ENCODE data around the gene MCM6. TPM values are rescaled to one million over a fixed set of nuclear protein-coding genes. Genes with fewer than 3 reads are reported as not detected.
"Not testable (repeated sequence)": the region's sequence is repeated elsewhere in the genome, so short reads cannot be mapped to it uniquely, and the experiment has no call there.

MCM6 gene
- polyA plus RNA-seq, 10 donors = 22.0 to 40.5 (median 26.3) TPM

DNA sequence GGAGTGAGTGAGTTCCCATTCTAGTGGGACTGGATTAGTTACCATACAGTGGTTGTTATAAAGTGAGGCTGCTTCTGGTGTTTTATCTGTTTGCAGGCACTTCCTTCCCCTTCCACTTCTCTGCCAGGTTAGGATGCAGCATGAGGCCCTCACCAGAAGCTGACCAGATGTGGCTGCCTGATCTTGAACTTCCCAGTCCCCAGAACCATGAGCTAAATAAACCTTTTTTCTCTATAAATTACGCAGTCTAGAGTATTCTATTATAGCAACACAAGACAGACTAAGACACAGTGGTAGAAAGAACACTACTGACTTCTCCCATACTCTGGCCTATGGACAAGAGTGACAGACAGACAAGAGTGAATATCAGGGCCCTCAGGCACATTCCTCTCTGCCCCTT lies 53.4 kb downstream of the MCM6 start:
- no peak for DNase-seq

DNA sequence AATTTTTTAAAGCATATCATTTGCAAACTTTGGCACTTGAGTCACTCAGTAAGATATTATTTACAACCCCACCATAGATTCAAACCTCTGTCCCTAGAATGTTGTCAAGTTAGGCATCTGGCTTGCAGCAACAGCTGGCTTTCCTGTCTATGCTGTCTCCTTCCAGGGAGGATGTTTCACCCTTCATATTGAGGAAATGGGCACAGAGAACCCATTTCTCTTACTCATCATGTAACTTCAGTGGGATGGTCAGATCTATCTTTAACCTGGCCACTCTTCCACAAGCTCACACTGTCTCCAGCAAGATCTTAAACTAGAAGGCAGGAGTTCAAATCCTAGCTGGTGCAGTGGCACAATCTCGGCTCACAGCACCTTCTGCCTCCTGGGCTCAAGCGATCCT lies 55.1 kb downstream of the MCM6 start:
- DNase-seq = no peak

DNA sequence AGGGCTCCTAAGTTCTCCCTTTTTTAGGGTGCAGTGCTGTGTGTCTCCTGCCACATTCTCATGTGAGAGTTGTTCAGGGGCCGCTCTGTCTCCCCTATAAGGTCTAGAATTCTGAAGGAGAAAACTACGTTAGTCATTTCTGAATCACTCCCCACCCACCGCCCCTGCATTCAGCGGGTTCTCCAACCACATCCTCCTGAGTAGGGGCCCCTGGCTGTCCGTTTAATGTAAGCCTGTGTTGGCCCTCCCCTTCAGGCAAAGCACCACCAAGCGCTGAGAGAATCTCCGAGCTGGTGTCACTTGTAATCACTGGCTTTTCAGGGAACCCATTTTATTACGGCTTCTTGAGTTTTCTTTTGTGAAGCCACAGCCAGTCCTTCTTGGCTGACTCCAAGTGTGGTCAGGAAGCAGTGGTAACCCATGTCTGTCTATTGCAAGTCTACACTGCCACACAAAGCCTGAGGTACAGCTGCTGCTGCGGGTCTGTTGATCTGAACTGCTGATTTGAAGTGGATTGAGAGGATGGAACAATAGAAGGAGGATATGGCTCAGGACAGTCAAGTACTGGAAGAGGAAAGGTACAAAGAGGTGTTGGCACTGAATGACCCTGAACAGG lies 56.1 kb downstream of the MCM6 start:
- DNase-seq = no peak

GRCh38 chr2:135818937-135819610 lies 57.2 kb downstream of the MCM6 start:
- no peak for DNase-seq

- DNase-seq = no peak
These were observed 58.3 kb downstream of the MCM6 start for GRCh38 chr2:135817951-135818350.

GRCh38 chr2:135817466-135817865 lies 58.8 kb downstream of the MCM6 start:
- no peak for DNase-seq

GRCh38 chr2:135815269-135815668 lies 61.0 kb downstream of the MCM6 start:
- no peak for DNase-seq

DNA sequence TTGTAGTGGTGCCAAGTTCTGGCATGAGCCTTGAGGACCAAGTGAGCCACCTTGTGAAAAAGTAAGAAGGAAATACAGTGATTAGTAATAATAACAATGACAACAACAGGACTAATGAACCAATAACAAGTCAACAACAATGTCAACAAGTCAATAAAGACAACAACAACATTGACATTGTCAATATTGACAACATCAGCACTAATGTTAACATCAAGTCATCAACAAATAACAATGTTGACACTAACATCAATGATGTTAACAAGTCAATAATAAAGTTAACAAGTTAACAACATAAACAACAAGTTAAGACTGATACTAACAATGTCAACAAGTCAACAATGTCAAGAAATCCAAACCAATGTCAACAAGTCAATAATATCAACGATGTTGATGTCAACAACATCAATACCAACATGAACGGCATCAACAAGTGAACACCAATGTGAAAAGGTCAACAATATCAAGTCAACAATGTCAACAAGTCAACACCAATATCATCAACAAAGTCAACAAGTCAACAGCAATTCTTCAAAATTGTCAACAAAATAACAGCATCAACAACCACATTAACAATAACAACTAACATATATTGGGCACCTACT lies 63.2 kb downstream of the MCM6 start:
- no peak for DNase-seq

GRCh38 chr2:135807874-135808273 lies 68.4 kb downstream of the MCM6 start:
- DNase-seq = not testable (repeated sequence)

DNA sequence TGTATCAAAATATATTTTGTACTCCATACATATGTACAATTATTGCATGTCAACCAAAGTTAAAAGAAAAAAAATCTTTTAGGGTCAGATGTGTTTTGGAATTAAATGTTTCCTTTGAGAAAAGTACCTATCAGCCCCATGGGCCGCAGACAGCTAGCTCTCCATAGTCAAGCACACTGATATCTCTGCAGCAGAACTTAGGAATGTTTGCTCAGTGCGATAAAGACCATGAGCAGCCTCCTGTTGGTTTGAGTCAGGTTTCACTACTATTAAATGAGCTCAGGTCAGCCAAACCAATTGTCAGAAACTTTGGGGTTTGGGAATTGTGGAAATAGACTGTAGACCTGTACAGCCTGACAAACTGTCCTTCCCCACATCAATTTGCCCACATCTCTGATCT lies 73.0 kb downstream of the MCM6 start:
- no peak for DNase-seq

DNA sequence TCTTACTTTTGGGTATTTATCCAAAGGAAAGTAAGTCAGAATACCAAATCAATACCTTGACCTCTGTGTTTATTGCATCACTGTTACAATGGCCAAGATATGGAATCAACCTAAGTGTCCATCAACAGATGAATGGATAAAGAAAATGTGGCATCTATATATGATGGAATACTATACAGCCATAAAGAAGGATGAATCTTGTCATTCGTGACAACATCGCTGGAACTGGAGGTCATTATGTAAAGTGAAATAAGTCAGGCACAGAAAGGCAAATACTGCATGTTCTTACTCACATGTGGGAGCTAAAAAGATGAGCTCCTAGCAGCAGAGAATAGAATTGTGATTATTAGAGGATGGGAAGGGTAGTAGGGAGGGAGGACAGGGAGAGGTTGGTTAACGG lies 73.9 kb downstream of the MCM6 start:
- no peak for DNase-seq

- no peak for DNase-seq
These were observed 75.5 kb downstream of the MCM6 start for GRCh38 chr2:135800513-135801460.

GRCh38 chr2:135799738-135800137 lies 76.5 kb downstream of the MCM6 start:
- DNase-seq = no peak

DNA sequence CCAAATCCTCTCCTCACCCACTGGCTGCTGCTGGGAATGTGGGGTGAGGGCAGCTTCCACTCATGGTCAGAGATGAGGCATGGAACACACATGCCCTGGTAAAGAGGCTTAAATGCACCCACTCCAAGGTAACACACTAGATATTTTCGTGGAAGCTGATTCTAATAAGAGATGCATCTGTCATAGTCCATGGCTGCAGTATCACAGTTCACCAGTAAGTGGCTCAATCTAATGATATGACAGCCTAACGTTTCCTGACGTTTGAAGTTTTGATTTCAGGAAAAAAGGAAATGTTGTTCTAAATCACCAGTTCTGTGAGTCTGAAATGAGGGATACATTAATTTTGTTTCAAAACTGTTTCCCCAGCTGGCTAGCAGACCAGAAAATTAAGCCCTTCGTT lies 77.5 kb downstream of the MCM6 start:
- DNase-seq = no peak

DNA sequence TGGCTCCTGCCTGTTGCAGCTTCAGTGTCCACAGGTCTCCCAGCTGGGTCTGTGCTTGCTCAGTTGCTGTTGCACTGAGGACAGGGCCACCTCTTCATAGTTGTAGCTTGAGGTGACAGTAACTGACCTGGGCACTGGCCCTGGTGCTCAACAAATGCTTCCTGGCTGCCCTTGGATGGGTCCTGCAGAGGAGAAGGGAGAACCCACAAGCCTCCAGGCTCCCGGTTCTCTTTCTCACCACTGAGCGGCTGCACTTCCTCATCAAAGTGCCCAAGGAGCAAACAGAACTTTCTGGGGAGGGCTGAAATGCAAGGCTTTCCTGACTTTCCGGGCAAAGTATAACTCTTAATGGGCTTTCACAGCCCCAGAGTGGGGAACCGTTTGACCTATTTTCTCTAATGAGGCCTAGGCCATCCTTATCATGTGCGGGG lies 78.0 kb downstream of the MCM6 start:
- no peak for DNase-seq

- peak; percentile 38 to 72 (median 47) for DNase-seq
These were observed 78.6 kb downstream of the MCM6 start for GRCh38 chr2:135797497-135798274.

DNA sequence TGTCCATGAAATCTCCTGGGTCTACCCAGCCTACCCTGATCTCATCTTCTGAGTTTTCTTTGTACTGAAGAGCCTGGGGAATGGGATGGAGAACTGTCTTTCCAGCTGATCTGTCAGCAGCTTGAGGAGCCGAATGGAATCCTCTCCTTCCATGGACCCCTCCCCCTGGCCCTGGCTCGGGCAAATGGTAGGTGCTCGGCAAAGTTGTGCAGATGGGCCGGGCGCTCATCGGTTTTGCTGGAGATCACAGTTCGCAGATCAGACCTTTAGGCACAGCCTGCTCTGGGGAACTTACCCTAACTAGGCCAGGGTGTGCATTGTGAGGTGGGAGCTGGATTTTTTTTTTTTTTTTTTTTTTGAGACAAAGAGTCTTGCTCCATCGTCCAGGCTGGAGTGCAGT lies 79.6 kb downstream of the MCM6 start:
- no peak for DNase-seq

DNA sequence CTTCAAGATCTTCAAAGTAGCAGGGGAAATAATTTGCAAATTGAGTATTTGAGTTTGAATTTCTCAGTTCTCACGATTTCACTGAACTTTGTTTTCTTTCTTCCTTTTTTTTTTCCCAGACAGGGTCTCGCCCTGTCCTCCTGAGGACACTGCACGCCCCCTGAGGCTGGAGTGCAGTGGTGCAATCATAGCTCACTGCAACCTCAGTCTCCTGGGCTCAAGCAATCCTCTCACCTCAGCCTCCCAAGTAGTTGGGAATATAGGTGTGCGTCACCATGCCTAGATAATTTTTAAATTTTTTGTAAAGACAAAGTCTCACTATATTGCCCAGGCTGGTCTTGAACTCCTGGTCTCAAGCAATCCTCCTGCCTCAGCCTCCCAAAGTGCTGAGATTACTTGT lies 80.6 kb downstream of the MCM6 start:
- not testable (repeated sequence) for DNase-seq

DNA sequence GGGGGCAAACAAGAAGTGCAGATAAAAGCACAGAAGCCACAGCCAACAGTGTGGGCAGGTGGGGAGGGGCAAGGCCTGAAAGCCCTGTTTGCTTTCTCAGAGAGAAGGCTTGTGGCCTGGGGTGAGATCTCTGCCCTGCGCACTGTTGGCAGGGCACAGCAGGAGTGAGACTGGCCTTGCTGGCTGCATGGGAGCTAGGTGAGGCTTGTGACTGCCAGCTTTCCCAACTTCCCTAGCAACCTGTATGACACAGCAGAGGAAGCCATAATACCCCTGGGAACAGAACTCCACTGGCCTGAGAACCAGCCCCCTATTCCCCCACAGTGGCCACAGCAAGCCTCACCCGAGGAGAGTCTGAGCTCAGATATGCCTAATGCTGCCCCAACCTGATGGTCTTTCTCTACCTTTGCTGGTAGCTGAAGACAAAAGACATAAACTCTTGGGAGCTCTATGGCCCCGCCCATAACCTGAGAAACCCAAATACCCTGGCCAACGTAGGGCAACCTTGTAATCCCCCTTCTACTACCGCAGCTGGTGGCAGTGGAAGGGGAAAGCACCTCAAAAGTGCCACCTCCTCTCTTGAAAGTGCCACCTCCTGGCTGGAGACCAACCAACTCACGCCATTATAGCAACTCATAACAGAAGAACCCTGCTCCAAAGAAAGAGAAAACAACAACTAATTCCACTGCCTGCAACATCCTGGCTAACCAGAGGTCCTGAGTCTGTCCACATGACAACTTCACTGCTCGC lies 83.7 kb downstream of the MCM6 start:
- DNase-seq = no peak

DNA sequence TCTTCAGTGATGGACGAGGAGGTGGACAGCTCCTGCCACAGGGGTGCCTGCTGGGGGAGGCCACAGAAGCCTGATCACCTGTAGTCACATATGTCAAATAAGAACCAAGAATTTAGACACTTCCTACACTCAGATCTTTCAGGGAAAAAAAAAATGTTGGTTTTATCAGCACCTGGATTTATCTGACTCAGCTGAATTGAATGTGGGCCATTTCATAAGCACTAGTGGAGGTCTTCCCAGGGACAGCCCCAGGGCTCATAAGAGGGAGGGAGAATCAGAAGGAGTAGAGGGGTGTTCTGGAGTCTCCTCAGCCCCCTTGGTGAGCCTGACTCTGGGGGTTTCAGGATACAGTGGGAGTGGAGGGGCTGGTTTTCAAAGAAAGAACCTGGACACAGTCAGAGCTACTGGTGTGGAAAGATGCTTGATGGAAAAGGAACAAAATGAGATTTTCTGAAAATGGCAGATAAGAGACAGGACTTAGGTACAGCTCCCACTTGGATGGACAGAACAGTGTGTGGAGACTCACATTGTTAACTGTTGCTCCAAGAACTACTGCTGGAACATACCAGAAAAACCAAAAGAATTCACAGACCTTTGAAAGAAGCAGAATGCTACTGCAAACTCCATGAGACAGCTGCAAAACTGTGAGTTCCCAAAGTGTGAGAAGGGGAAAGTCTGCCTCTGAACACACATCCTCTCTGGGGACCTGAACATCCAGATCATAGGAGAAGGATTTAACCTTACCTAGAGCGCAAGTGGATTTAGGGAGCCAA lies 84.6 kb downstream of the MCM6 start:
- DNase-seq = no peak
